Ishikawa (cell line): ENCODE data around the gene MORN4.

Source experiments
- CEBPB ChIP-seq: IDR thresholded peaks from 2 replicates; pipeline ENCODE4 v1.6.1; 2012
- CREB1 ChIP-seq: IDR thresholded peaks from 2 replicates; pipeline ENCODE4 v1.6.1; 2012; ENCODE audit warnings: low read depth
- EGR1 ChIP-seq: IDR thresholded peaks from 2 replicates; pipeline ENCODE4 v1.6.1; 2012
- EP300 ChIP-seq: IDR thresholded peaks from 2 replicates; pipeline ENCODE4 v1.6.1; 2012; ENCODE audit warnings: borderline replicate concordance
- FOXM1 ChIP-seq: IDR thresholded peaks from 2 replicates; pipeline ENCODE4 v1.6.1; 2012; ENCODE audit warnings: low read depth, borderline replicate concordance
- MAX ChIP-seq: IDR thresholded peaks from 2 replicates; pipeline ENCODE4 v1.6.1; 2012
- NFIC ChIP-seq: IDR thresholded peaks from 2 replicates; pipeline ENCODE4 v1.6.1; 2012
- RAD21 ChIP-seq: IDR thresholded peaks from 2 replicates; pipeline ENCODE4 v1.6.1; 2012; ENCODE audit warnings: low read depth
- REST ChIP-seq: IDR thresholded peaks from 2 replicates; pipeline ENCODE4 v1.6.1; 2012; ENCODE audit warnings: low read depth, mild to moderate bottlenecking
- TAF1 ChIP-seq: IDR thresholded peaks from 2 replicates; pipeline ENCODE4 v1.6.1; 2012; ENCODE audit warnings: low read depth, mild to moderate bottlenecking
- TCF12 ChIP-seq: IDR thresholded peaks from 2 replicates; pipeline ENCODE4 v1.6.1; 2012; ENCODE audit warnings: low read depth
- TEAD4 ChIP-seq: IDR thresholded peaks from 2 replicates; pipeline ENCODE4 v1.6.1; 2012
- USF1 ChIP-seq: IDR thresholded peaks from 2 replicates; pipeline ENCODE4 v1.6.1; 2012
- YY1 ChIP-seq: IDR thresholded peaks from 2 replicates; pipeline ENCODE4 v1.6.1; 2012; ENCODE audit warnings: low read depth
- ZBTB7A ChIP-seq: IDR thresholded peaks from 2 replicates; pipeline ENCODE4 v1.6.1; 2012; ENCODE audit warnings: low read depth

MORN4 gene

GRCh38 chr10:97600616-97601015, 32.7 kb downstream of the MORN4 start:
- TF ChIP-seq TCF12 (no peak), USF1 (no peak), EGR1 (no peak), YY1 (no peak), TEAD4 (no peak), MAX (no peak), CEBPB (no peak), RAD21 (no peak), FOXM1 (no peak), CREB1 (no peak), NFIC (no peak), ZBTB7A (no peak), REST (no peak), TAF1 (no peak)

- no peak for TF ChIP-seq CEBPB
- TF ChIP-seq RAD21: no peak
- no peak for TF ChIP-seq MAX
- TF ChIP-seq EP300: no peak
- TF ChIP-seq REST: no peak
- TF ChIP-seq YY1: no peak
- TF ChIP-seq EGR1: no peak
- no peak for TF ChIP-seq USF1
- TF ChIP-seq TAF1: no peak
- no peak for TF ChIP-seq FOXM1
- TF ChIP-seq TEAD4: no peak
- TF ChIP-seq TCF12: no peak
These were observed 34.1 kb downstream of the MORN4 start for GRCh38 chr10:97599272-97599619.

- TF ChIP-seq USF1: no peak
- no peak for TF ChIP-seq CREB1
- no peak for TF ChIP-seq NFIC
- TF ChIP-seq CEBPB: no peak
- TF ChIP-seq REST: no peak
- no peak for TF ChIP-seq YY1
- TF ChIP-seq TEAD4: no peak
These were observed 34.7 kb downstream of the MORN4 start for GRCh38 chr10:97598407-97599271.

- no peak for TF ChIP-seq YY1
- TF ChIP-seq FOXM1: no peak
- TF ChIP-seq USF1: no peak
- TF ChIP-seq NFIC: no peak
- TF ChIP-seq CREB1: no peak
- TF ChIP-seq TCF12: no peak
- TF ChIP-seq MAX: no peak
- no peak for TF ChIP-seq EGR1
- TF ChIP-seq TEAD4: no peak
- TF ChIP-seq TAF1: no peak
- no peak for TF ChIP-seq REST
- TF ChIP-seq ZBTB7A: no peak
- TF ChIP-seq EP300: no peak
- TF ChIP-seq RAD21: no peak
- no peak for TF ChIP-seq CEBPB
These were observed 35.5 kb downstream of the MORN4 start for GRCh38 chr10:97597778-97598177.
